GM18517 (cell line): ENCODE measurements around the gene PLAAT2.
"Not testable (repeated sequence)": the region's sequence is repeated elsewhere in the genome, so short reads cannot be mapped to it uniquely, and the experiment has no call there.

Source experiments
- ATAC-seq: cut with Tn5 transposase; IDR thresholded peaks from one replicate; pipeline ENCODE4 v1.9.1; 2021; ENCODE audit warnings: mild to moderate bottlenecking, moderate library complexity; ENCODE audit not compliant: unreplicated experiment

The PLAAT2 gene

GRCh38 chr11:63563201-63564055 is at the start of gene PLAAT2:
Gene PLAAT2, minus strand, starts transcription at chr11:63563379. Its CDS starts 55 bp downstream, at chr11:63563324.
- ATAC-seq: no peak

GRCh38 chr11:63612181-63612580 is 49.0 kb upstream of the PLAAT2 start:
- no peak for ATAC-seq

- ATAC-seq: no peak
These were observed 48.2 kb upstream of the PLAAT2 start for GRCh38 chr11:63611395-63611747.

- no peak for ATAC-seq
These were observed 47.6 kb upstream of the PLAAT2 start for GRCh38 chr11:63610604-63611394.

- ATAC-seq: no peak
These were observed 46.9 kb upstream of the PLAAT2 start for GRCh38 chr11:63609971-63610580.

- no peak for ATAC-seq
These were observed 46.4 kb upstream of the PLAAT2 start for GRCh38 chr11:63609536-63609935.

- ATAC-seq: no peak
These were observed 45.5 kb upstream of the PLAAT2 start for GRCh38 chr11:63608353-63609345.

GRCh38 chr11:63603180-63603518 is 40.0 kb upstream of the PLAAT2 start:
- ATAC-seq: no peak

- not testable (repeated sequence) for ATAC-seq
These were observed 39.4 kb upstream of the PLAAT2 start for GRCh38 chr11:63602290-63603179.

GRCh38 chr11:63599211-63600122 is 36.3 kb upstream of the PLAAT2 start:
- ATAC-seq: no peak

- no peak for ATAC-seq
These were observed 35.4 kb upstream of the PLAAT2 start for GRCh38 chr11:63598556-63598955.

GRCh38 chr11:63595296-63595695 is 32.1 kb upstream of the PLAAT2 start:
- no peak for ATAC-seq

- ATAC-seq: no peak
These were observed 29.8 kb upstream of the PLAAT2 start for GRCh38 chr11:63592975-63593395.

GRCh38 chr11:63590024-63590788 is 27.0 kb upstream of the PLAAT2 start:
- ATAC-seq: no peak

- no peak for ATAC-seq
These were observed 25.8 kb upstream of the PLAAT2 start for GRCh38 chr11:63589000-63589399.

GRCh38 chr11:63586451-63587166 is 23.4 kb upstream of the PLAAT2 start:
- ATAC-seq: no peak

GRCh38 chr11:63583357-63583677 is 20.1 kb upstream of the PLAAT2 start:
- ATAC-seq: no peak
